Activated CD8-positive, alpha-beta memory T cell treated with anti-CD3 and anti-CD28 coated beads, Interleukin-2, amount 50 U/mL, for 1 hour (primary cell): Measurements from ENCODE around the gene SPR.

Experiments
- DNase-seq: peaks from one replicate; pipeline ENCODE4 v3.0.0-alpha.2; 2020; ENCODE audit errors: extremely low read depth

Gene SPR

GRCh38 chr2:72915320-72915906, 28.2 kb downstream of the SPR start:
- no peak for DNase-seq

- DNase-seq: no peak
Measured at GRCh38 chr2:72915907-72916742, 28.9 kb downstream of the SPR start.

GRCh38 chr2:72916743-72917137, 29.5 kb downstream of the SPR start:
- DNase-seq: no peak

DNA sequence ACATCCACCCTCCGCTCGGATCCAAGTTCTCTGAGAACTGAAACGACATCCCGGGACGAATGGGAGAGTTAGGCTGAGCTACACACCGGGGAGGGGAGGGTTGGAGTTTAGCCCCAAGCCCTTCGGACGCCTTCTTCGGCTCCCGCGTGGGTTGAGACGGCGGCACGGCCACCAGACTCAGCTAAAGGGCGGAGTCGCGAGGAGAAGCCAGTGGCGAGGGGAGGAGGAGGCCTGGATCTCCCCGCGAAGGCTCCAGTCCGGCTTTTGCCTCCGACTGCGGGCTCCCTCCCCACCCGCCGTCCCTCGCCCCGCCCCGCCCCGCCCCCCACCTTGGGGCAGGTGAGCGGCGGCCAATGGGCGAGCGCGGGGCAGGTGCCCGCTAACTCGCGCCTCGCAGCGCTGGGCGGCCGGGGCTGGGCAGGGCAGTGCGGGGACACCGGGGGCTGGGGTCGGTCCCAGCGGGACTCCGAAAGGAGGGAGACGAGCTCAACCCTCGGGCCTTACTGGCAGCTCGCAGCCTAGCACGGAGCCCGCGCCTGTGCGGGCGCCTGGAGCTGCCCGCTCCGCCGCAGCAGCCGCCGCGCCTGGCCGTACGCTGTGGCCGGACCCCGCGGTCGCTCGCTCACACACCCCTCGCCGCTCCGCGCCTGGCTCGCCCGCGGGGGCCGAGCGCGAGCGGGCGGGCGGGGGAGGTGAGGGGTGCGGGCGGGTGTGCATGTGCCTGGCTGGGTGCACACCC, 30.1 kb downstream of the SPR start, which contains the start of gene EMX1:
Gene EMX1, plus strand, starts transcription at position 382 of the 739 bp plus-strand sequence. Its CDS starts 334 bp downstream, at position 716.
- DNase-seq: no peak

GRCh38 chr2:72917877-72918553, 30.8 kb downstream of the SPR start:
- DNase-seq: no peak

GRCh38 chr2:72919414-72920317, 32.5 kb downstream of the SPR start:
- DNase-seq: no peak

- DNase-seq: no peak
Measured at GRCh38 chr2:72920318-72921087, 33.3 kb downstream of the SPR start.

GRCh38 chr2:72921088-72921851, 34.1 kb downstream of the SPR start:
- no peak for DNase-seq

DNA sequence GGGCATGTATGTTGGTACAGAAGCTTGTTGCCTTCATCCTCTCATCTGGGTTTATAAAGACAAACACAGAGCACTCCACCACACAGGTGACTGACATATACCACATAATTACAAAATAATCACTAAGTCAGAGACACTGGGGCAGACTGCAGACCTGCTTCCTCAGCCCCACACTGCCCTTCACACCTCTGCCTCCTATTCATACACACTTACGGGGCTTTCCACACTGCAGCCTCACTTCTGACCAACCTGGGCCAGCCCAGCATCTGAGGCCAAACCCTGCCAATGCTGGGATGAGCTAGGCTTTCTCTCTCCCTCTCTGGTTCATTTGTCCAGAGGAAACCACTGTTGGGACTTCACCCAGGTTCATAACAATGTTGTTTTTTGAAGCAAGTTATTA, 34.6 kb downstream of the SPR start:
- no peak for DNase-seq

- no peak for DNase-seq
Measured at GRCh38 chr2:72923833-72924352, 36.7 kb downstream of the SPR start.

GRCh38 chr2:72924353-72925240, 37.4 kb downstream of the SPR start:
- DNase-seq: no peak

DNA sequence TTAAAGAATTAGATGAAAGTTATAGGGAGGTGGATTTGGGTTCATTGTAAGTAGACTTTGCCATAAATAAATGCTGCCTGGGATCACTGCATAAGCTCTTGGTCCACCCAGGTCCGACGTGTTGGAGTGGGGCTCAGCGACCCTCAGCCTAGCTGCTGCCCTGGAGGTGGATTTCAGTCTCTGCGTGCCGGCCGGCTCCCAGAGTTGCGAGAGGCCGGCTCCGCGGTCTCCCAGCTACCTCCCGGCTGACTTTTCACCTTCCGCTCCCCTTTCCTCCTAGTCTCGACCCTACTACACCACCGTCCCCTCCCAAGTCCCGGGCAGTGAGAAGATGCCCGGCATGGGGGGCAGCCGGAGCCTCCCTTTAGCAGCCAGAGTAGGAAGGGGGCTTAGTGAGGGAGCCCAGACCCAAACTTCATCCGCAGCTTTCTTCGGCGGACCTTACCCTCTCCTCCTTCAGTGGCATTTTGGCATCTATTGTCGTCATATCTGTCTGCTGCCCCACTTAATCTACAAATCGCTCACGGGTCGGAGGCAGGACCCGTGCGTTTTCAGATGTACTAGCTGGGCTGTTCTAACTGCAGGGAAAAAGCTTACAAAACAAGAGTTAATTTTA, 38.2 kb downstream of the SPR start:
- DNase-seq: no peak

DNA sequence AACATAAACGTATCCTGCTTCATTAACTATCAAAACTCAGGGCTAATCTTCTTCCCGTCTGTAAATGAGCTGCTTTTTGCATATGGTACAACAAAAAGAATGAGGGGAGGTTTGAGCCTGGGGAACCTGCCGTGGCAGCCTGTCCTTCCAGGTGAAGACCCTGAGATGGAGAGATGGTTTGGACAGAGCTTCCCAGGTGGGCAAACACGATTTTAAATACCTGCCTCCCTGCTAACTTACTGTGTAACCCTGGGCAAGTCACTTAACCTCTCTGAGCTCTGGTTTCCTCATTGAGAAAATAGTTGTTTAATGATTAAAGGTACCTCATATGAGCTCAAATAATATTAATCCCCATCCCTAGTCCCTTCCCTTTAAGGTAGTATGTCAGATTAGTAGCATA, 39.2 kb downstream of the SPR start:
- no peak for DNase-seq

DNA sequence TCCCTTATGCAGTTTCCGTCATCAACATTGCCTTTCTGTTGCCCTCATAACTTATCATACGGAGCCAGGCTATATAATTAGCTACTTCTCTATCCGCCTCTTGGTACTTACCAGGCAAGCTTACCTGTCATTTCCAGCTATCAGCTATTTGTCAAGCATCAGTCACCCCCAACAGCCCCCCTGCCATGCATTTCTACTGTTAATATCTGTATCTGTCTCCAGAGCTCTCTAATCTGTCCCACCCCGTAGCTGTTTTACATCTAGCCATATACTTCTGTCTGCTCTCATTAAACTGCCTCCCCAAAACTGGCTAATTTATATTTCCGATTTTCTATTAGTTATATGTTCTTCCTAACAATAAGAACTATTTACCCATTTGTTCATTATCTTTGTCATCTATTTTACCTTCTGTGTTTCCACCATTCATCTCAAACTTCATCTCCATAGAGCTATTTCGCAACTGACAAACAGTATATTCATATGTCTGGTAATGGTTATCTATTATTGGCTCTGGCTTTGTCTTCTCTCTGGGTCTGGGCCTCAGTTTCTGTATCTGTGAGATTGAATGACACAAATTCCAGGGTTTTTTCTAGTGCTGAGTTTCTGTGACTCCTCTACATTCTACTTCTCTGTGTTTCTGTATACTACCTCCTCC, 39.7 kb downstream of the SPR start:
- no peak for DNase-seq

GRCh38 chr2:72927619-72928550, 40.7 kb downstream of the SPR start:
- no peak for DNase-seq

GRCh38 chr2:72929010-72929409, 41.8 kb downstream of the SPR start:
- no peak for DNase-seq
